Stromal cell of bone marrow (primary cell): Measurements from ENCODE around the gene ZCCHC3.
A peak's percentile ranks its signal among the peaks of the same experiment; 100 is the strongest.
"Not testable (repeated sequence)": the region's sequence is repeated elsewhere in the genome, so short reads cannot be mapped to it uniquely, and the experiment has no call there.

Experiments used
- DNase-seq: peaks from one replicate; pipeline ENCODE4 v3.0.0-alpha.2; 2012; ENCODE audit warnings: low read depth

The ZCCHC3 gene

GRCh38 chr20:297098-297924 is at the start of gene ZCCHC3:
Gene ZCCHC3, plus strand, starts transcription at chr20:297570. Its CDS starts 17 bp downstream, at chr20:297587.
- DNase-seq = peak; percentile 88

GRCh38 chr20:251354-251753 is 46.0 kb upstream of the ZCCHC3 start:
- no peak for DNase-seq

- DNase-seq = no peak
Measured at GRCh38 chr20:252801-253200, 44.6 kb upstream of the ZCCHC3 start.

- not testable (repeated sequence) for DNase-seq
Measured at GRCh38 chr20:253447-253846, 43.9 kb upstream of the ZCCHC3 start.

- no peak for DNase-seq
Measured at GRCh38 chr20:257419-257818, 40.0 kb upstream of the ZCCHC3 start, which contains the start of gene DEFB132. Gene DEFB132, plus strand, starts transcription at chr20:257724. Its CDS starts 55 bp downstream, at chr20:257779.

GRCh38 chr20:258269-258858 is 39.0 kb upstream of the ZCCHC3 start:
- DNase-seq = no peak

GRCh38 chr20:258963-259362 is 38.4 kb upstream of the ZCCHC3 start:
- no peak for DNase-seq

- DNase-seq = no peak
Measured at GRCh38 chr20:259981-260380, 37.4 kb upstream of the ZCCHC3 start.

GRCh38 chr20:263701-264100 is 33.7 kb upstream of the ZCCHC3 start:
- DNase-seq = no peak

GRCh38 chr20:266596-267562 is 30.5 kb upstream of the ZCCHC3 start:
- DNase-seq = no peak

GRCh38 chr20:270517-270916 is 26.9 kb upstream of the ZCCHC3 start:
- no peak for DNase-seq

GRCh38 chr20:271069-271468 is 26.3 kb upstream of the ZCCHC3 start:
- no peak for DNase-seq

GRCh38 chr20:271528-271927 is 25.8 kb upstream of the ZCCHC3 start:
- DNase-seq = no peak

GRCh38 chr20:272718-273117 is 24.7 kb upstream of the ZCCHC3 start:
- DNase-seq = no peak

- DNase-seq = no peak
Measured at GRCh38 chr20:273884-274283, 23.5 kb upstream of the ZCCHC3 start.

- DNase-seq = no peak
Measured at GRCh38 chr20:275791-276190, 21.6 kb upstream of the ZCCHC3 start.

GRCh38 chr20:276620-277495 is 20.5 kb upstream of the ZCCHC3 start:
- DNase-seq = no peak

GRCh38 chr20:277496-277781 is 19.9 kb upstream of the ZCCHC3 start:
- no peak for DNase-seq

GRCh38 chr20:278181-278580 is 19.2 kb upstream of the ZCCHC3 start:
- no peak for DNase-seq

GRCh38 chr20:278607-279571 is 18.5 kb upstream of the ZCCHC3 start:
- no peak for DNase-seq
